Activated effector memory CD4-positive, alpha-beta T cell treated with Interleukin-2 at 50 U/mL for 16 hours (primary cell): ENCODE data around the gene PITPNM3.
"Not testable (repeated sequence)": the region's sequence is repeated elsewhere in the genome, so short reads cannot be mapped to it uniquely, and the experiment has no call there.

Source experiments
- DNase-seq: peaks from one replicate; pipeline ENCODE4 v3.0.0-alpha.2; 2020

PITPNM3 gene

GRCh38 chr17:6556121-6557039, at the start of gene PITPNM3:
PITPNM3 (minus strand) TSS chr17:6556555; CDS start chr17:6556406, 149 bp downstream.
- no peak for DNase-seq

DNA sequence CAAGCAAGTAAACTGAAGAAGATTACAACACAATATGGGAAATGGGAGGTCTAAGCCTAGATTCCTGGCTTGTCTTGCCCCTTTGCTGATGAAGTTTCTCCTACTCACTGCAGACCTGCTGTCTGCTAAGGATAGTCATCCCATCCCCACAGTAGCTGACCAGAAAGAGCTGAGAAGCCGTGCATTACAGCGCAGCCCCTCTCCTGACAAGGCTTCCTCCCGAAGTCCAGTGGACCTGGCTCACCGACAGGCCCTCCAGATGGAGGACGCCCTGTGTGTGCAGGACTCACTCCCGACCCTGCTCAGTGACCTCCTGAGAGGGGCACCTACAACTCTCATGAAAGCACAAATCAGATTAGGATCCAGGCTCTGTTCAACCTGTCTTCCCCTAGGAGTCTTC, 48.8 kb upstream of the PITPNM3 start:
- DNase-seq, result no peak

DNA sequence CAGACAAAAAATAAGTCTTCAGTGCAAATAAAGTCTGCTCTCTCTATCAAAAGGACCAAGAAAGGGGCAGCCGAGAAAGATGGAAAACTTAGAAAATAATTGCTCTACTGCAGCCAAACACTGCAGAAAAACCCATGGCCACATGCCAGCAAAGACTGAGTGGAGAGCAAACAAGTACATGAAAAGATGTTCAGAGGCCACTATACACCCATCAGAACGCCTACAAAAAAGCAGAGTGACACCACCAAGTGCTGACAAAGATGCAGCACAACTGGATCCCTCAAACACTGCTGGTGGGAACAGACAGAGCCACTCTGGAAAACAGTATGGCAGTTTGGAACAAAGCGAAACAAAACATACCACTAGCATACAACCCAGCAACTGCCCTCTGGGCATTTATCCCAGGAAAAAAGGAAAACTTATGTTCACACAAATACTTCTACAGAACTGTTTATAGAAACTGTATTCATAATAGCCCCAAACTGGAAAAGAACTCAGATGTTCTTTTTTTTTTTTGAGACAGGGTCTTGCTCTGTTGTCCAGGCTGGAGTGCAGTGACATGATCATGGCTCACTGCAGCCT, 47.5 kb upstream of the PITPNM3 start:
- no peak for DNase-seq

DNA sequence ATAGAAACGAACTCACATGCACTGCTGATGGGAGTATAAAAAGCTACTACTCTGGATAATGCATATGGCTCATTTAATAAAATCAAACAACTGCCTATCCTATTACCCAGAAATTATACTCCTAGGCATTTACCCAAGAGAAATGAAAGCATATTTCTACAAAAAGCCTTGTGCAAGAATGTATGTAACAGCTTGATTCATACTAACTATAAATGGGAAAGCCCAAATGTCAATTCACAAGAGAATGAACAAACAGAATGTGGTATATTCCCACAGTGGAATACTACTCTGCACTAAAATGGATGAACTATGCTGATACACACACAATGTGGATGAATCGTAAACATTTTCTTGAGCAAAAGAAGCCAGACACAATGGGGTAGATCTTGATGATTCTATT, 45.8 kb upstream of the PITPNM3 start:
- no peak for DNase-seq

GRCh38 chr17:6599364-6599763, 43.0 kb upstream of the PITPNM3 start:
- DNase-seq, result no peak

DNA sequence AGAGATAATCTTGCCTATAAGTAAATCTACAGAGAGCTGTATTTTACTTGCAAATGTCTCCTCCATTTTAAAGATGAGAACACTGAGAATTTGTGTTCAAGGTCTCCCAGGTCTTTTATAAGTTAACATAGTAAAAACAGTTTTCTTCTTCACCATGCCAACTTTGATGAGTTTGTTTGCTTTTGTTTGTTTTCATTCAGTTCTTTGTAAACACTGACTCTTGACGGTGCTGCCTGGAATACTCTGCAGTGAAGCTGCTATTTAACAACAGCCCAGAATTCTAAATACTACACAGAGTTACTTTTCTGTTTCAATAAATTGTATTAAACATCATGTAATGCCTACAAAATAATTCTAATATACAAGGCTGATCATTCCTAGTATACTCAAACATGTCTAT, 41.4 kb upstream of the PITPNM3 start:
- no peak for DNase-seq

DNA sequence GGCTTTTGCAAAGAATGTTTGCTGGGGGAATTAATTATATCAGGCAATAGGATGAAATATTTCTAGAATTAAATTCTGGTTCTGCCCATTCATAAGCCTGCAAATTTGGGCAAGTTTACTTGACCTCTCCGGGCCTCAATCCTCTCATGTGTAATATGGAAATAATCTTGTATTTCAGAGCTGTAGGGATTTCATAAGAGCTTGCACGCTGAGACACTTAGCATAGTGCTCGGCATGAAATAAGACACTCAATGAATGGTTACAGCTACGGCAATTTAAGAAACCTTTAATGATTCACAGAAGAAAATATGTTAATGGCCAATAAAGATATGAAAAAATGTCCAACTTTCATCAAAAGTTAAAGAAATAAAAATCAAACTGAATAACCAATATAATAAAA, 40.6 kb upstream of the PITPNM3 start:
- no peak for DNase-seq

- no peak for DNase-seq
These were observed 40.2 kb upstream of the PITPNM3 start for GRCh38 chr17:6596511-6596910.

GRCh38 chr17:6596081-6596480, 39.7 kb upstream of the PITPNM3 start:
- DNase-seq, result no peak

GRCh38 chr17:6593371-6593770, 37.0 kb upstream of the PITPNM3 start:
- DNase-seq, result not testable (repeated sequence)

GRCh38 chr17:6592173-6592572, 35.8 kb upstream of the PITPNM3 start:
- DNase-seq, result no peak

GRCh38 chr17:6591599-6592158, 35.3 kb upstream of the PITPNM3 start:
- DNase-seq, result no peak

- no peak for DNase-seq
These were observed 33.1 kb upstream of the PITPNM3 start for GRCh38 chr17:6589266-6589946.

DNA sequence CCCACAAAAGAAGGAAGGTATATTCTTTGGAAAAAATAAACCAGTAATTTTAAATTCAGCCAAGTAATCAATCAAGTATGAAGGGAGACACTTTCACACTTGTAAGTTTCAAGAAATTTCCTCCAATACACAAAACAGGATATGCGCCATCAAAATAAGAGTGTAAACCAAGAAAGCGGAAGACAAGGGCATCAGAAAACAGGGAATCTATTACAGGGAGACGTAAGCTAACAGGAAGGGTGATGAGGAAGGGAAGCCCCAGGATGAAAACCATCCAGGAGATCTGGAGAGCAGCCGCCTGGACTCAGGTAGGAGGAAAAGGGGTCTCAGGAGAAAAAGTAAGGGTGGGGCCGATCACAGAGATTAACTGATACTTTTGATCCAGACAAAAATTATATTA, 31.8 kb upstream of the PITPNM3 start:
- DNase-seq, result no peak

- DNase-seq, result no peak
These were observed 31.0 kb upstream of the PITPNM3 start for GRCh38 chr17:6587310-6587709.

DNA sequence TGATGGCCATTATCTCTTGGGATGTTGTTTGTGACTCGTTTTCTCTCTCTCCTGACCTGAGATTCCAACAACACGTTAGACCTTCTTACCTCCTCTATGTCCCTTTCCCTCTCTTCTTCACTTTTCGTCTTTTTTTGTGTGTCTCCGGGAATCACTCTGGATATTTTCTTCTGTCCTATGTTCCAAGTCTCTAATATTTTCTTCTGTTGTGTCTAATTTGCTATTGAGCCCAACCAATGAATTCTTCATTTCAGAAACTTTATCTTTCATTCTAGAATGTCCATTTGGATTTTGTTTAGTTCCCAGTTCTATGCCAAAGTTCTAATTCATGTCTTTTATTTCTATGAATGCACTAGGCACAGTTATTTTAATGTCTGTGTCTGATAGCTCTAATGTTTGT, 27.1 kb upstream of the PITPNM3 start:
- DNase-seq, result no peak

- DNase-seq, result no peak
These were observed 24.3 kb upstream of the PITPNM3 start for GRCh38 chr17:6580625-6581024.

DNA sequence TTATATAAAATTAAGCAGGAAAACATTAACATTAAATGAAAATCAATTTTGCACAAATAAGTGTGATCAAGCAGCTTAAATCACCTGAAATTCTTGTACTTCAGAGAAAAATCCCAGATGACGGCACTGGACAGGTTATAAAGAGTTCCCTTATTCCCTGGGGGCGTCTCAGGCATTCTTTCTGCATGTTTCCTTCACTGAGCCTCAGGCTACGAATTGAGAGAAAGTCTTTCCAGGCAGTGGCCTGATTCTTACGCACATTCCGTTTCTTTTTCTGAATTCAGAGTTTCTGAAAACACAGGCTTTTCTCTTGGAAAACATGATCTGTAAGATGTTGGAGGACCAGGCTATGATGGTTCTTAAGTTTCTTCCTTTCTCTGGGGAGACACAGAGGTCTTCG, 22.1 kb upstream of the PITPNM3 start:
- no peak for DNase-seq

GRCh38 chr17:6577686-6578263, 21.4 kb upstream of the PITPNM3 start:
- no peak for DNase-seq

DNA sequence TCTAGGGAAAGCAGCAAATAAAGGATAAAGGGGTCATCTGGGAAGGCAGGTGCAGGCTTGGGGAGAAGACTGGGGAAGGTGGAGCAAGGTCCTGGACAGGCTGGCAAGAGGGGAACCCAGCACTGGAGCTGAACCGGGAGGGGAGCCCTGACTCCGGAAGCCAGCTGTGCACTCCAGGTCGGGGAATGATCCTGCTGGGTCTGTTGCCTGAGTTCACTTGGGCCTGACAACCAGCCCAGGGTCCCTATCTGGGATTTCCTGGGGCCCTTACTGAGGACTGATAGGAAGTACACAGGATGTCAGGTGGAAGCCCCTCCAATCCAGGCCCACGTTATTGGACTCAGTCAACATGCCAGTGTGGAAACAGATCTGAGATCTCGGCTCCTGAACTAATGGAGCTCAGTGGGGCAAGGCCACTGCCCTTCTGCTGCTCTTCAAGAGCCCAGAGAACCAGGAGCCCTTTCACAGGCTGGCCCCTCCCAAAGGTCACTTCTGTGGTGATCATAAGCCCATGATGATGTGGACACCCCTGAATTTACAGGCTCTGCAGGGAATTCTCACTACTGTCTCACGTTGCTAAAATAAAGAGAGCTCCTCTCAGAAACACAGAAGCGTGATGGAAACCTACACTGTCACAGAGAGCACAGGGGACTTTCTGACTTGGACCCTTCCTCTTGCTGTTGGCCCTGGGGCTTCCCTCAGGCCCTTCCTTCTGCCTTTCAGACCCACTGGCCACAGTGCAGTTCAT, 19.9 kb upstream of the PITPNM3 start:
- no peak for DNase-seq

DNA sequence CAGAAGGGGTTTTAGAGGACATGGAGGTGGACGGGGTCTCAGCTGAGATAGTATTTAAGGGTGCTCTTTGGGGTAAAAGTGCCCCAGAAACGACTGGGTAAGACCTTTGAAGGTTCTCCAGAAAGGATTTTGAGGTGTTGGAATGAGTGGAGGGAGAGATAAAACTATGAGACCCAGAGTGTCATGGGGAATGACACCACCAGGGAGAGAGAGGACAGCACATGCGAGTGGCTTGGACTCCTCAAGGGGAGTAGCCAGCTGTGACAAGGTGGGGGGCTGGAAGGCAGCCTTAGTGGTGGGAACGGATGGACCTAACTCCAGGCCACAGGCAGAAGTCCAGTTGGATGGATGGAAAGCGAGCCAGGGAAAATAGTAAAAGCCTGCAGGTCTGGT, 19.2 kb upstream of the PITPNM3 start:
- DNase-seq, result no peak
